Endothelial cell of umbilical vein (primary cell): Measurements from ENCODE around the gene KAZALD1. TPM values are rescaled to one million over a fixed set of nuclear protein-coding genes. Genes with fewer than 3 reads are reported as not detected.

Experiments used
- BruUV-seq: library from RNA; stranded (reverse); fragments of 400-500 nt; replicated peaks from 2 replicates; lab custom pipeline; 2021; lab: Mats Ljungman, UMichigan
- CTCF ChIA-PET: fragments of 300-600, 350-600 bp; sonication (Branson Sonifier 250); formaldehyde crosslinking; loops from one replicate; lab custom pipeline; 2021; ENCODE audit warnings: antibody characterized with exemption, inconsistent platforms; lab: Charles Lee
- POLR2A ChIA-PET: fragments of 300-600, 350-600 bp; sonication (Branson Sonifier 250); formaldehyde crosslinking; loops from one replicate; lab custom pipeline; 2021; ENCODE audit warnings: antibody characterized with exemption, inconsistent platforms; lab: Charles Lee
- DNase-seq: peaks from one replicate; pipeline ENCODE4 v3.0.0-alpha.2; 2011; ENCODE audit warnings: low read depth, low spot score
- FAIRE-seq: peaks from 2 replicates; lab custom pipeline; 2011; peaks lifted over from hg19 to GRCh38; lab: Jason Lieb, UNC
- H2AFZ ChIP-seq: 2 replicates; pipeline ENCODE4 v1.6.0; 2012; ENCODE audit warnings: low read depth, low read length, control low read depth, inconsistent platforms
- H3K27ac ChIP-seq: 2 replicates; pipeline ENCODE4 v1.5.1; 2011; ENCODE audit warnings: low read depth, mild to moderate bottlenecking, control low read depth, low read length, moderate library complexity; ENCODE audit not compliant: insufficient read depth
- H3K27me3 ChIP-seq, 2 experiments: 2 replicates each; pipeline versions ENCODE4 v1.6.0 to v1.6.1; 2011; ENCODE audit warnings: low read length in 2 of 2, mixed read lengths in 1 of 2; ENCODE audit not compliant: control insufficient read depth in 2 of 2, insufficient read depth in 2 of 2
- H3K36me3 ChIP-seq, 2 experiments: 2 replicates in 1 of 2; 3 replicates in 1 of 2; pipeline ENCODE4 v1.5.1; 2011; ENCODE audit warnings: low read length in 2 of 2, mild to moderate bottlenecking in 1 of 2, moderate library complexity in 1 of 2; ENCODE audit not compliant: control insufficient read depth in 2 of 2, insufficient read depth in 2 of 2; ENCODE audit errors: extremely low read depth in 1 of 2
- H3K4me1 ChIP-seq: 3 replicates; pipeline ENCODE4 v1.5.1; 2011; ENCODE audit warnings: mild to moderate bottlenecking, low read length; ENCODE audit not compliant: control insufficient read depth, insufficient read depth; ENCODE audit errors: extremely low read depth
- H3K4me2 ChIP-seq: 2 replicates; pipeline ENCODE4 v1.6.1; 2011; ENCODE audit warnings: low read length, control low read depth, mixed read lengths; ENCODE audit not compliant: insufficient read depth
- H3K4me3 ChIP-seq, 3 experiments: fragments of 200-600 bp in 1 of 3; sonication (generic), shearing (Covaris generic) in 1 of 3; replicated peaks in 1 of 3; 2 replicates each; pipeline ENCODE4 v1.5.1; 2011 to 2016; ENCODE audit warnings: control low read depth in 3 of 3, low read length in 3 of 3, mild to moderate bottlenecking in 2 of 3, inconsistent platforms in 1 of 3, low read depth in 1 of 3, moderate library complexity in 1 of 3; ENCODE audit not compliant: insufficient read depth in 1 of 3
- H3K79me2 ChIP-seq: 2 replicates; pipeline ENCODE4 v1.6.0; 2012; ENCODE audit warnings: low read length, inconsistent platforms; ENCODE audit not compliant: control insufficient read depth, insufficient read depth
- H3K9ac ChIP-seq: replicated peaks from 2 replicates; pipeline ENCODE3; 2011; ENCODE audit warnings: low read length, control low read depth; ENCODE audit not compliant: insufficient read depth; ENCODE audit errors: extremely low read depth
- H3K9me1 ChIP-seq: replicated peaks from 3 replicates; pipeline ENCODE4 v1.6.0; 2011; ENCODE audit warnings: mild to moderate bottlenecking, low read length; ENCODE audit not compliant: control insufficient read depth, insufficient read depth; ENCODE audit errors: extremely low read depth
- H3K9me3 ChIP-seq: replicated peaks from 2 replicates; pipeline ENCODE4 v1.5.1; 2012; ENCODE audit warnings: low read length, inconsistent platforms; ENCODE audit not compliant: control insufficient read depth, insufficient read depth
- H4K20me1 ChIP-seq: replicated peaks from 2 replicates; pipeline ENCODE3; 2011; ENCODE audit warnings: mild to moderate bottlenecking, low read length; ENCODE audit not compliant: control insufficient read depth, insufficient read depth; ENCODE audit errors: extremely low read depth
- EZH2 ChIP-seq: IDR thresholded peaks from 2 replicates; pipeline ENCODE4 v1.6.1; 2012; ENCODE audit warnings: borderline replicate concordance, low read depth, mild to moderate bottlenecking, moderate library complexity, low read length, inconsistent platforms; ENCODE audit not compliant: severe bottlenecking
- FOS ChIP-seq: IDR thresholded peaks from 2 replicates; pipeline ENCODE4 v1.6.1; 2011; ENCODE audit warnings: mild to moderate bottlenecking, low read length, moderate library complexity, borderline replicate concordance; ENCODE audit not compliant: insufficient read depth
- GATA2 ChIP-seq: IDR thresholded peaks from 2 replicates; pipeline ENCODE4 v1.7.0; 2011; ENCODE audit warnings: low read depth, mild to moderate bottlenecking, moderate library complexity, mixed read lengths, low read length; ENCODE audit not compliant: insufficient read length, insufficient read depth
- JUN ChIP-seq: IDR thresholded peaks from 2 replicates; pipeline ENCODE4 v1.6.1; 2011; ENCODE audit warnings: borderline replicate concordance, low read depth; ENCODE audit not compliant: insufficient read length, insufficient read depth
- MAX ChIP-seq: IDR thresholded peaks from 2 replicates; pipeline ENCODE4 v1.6.1; 2011; ENCODE audit not compliant: insufficient read depth, insufficient read length
- MYC ChIP-seq: IDR thresholded peaks from one replicate; pipeline ENCODE4 v1.6.1; 2011; ENCODE audit warnings: mild to moderate bottlenecking, low read depth, low read length
- POLR2A ChIP-seq: IDR thresholded peaks from 2 replicates; pipeline ENCODE4 v1.6.1; 2012; ENCODE audit warnings: low read depth, mild to moderate bottlenecking, control low read depth, low read length
- POLR2AphosphoS5 ChIP-seq: IDR thresholded peaks from 2 replicates; pipeline ENCODE4 v1.6.1; 2012; ENCODE audit warnings: low read depth, mild to moderate bottlenecking, control low read depth, low read length, moderate library complexity; ENCODE audit not compliant: insufficient read depth
- dilution Hi-C: fragments of 300-500 bp; cut with MboI; formaldehyde crosslinking; loops from one replicate; pipeline ENCODE4 v1.15.0; 2019; ENCODE audit warnings: low sequenced_read_pairs; ENCODE audit not compliant: extremely low pct_ligation_motif_present
- intact Hi-C: fragments of 100-400 bp; cut with micrococcal nuclease; formaldehyde crosslinking; loops from one replicate; pipeline ENCODE4 v1.10.0; 2022
- polyA plus RNA-seq, 4 experiments: library from polyadenylated mRNA; depleted of rRNA in 3 of 4; stranded (reverse) in 3 of 4; unstranded in 1 of 4; fragments of >200 nt; gene quantifications; 2 replicates each; pipeline versions ENCODE4 v1.2.1 to v1.2.3, GENCODE V29; 2011 to 2012; ENCODE audit warnings: missing spikeins in 1 of 4
- total RNA-seq: library from RNA; stranded (reverse); gene quantifications from 2 replicates; pipeline ENCODE4 v1.2.3, GENCODE V29; 2021
- TF ChIP-seq, protein P1 (sequence below), 2 donors: IDR thresholded peaks; 1 replicate in 1 of 2; 2 replicates in 1 of 2; pipeline ENCODE4 v1.5.1; 2011; ENCODE audit warnings: low read length in 2 of 2, mild to moderate bottlenecking in 2 of 2, moderate library complexity in 2 of 2, control low read depth in 1 of 2, inconsistent platforms in 1 of 2, low read depth in 1 of 2; ENCODE audit not compliant: insufficient read depth in 1 of 2; ENCODE audit errors: extremely low read depth in 1 of 2

Gene KAZALD1
- total and polyA plus RNA-seq, 2 donors (not counting 3 experiments of a cell fraction or from before 2014, with no cell fraction given) = 3.0 to 3.3 TPM

GRCh38 chr10:101012525-101013364 is 49.0 kb upstream of the KAZALD1 start:
- Histone ChIP-seq H4K20me1 (no peaks in the 10 kb centered on the region), H3K27ac (peak overlapping the region; percentile 12), H3K4me1 (peaks cover 13% of the 10 kb centered on the region), H3K4me2 (peak overlapping the region; percentile 12), H3K36me3 (no peaks in the 10 kb centered on the region), H3K27me3 (no peaks in the 10 kb centered on the region), H2AFZ (peak overlapping the region; percentile 56), H3K9me3 (no peaks in the 10 kb centered on the region), H3K9ac (no peak overlapping the region), H3K9me1 (no peaks in the 10 kb centered on the region), H3K4me3 (no peak overlapping the region), H3K79me2 (no peaks in the 10 kb centered on the region)
- TF ChIP-seq GATA2 (no peak), EZH2 (no peak), MAX (no peak), MYC (no peak), JUN (no peak), POLR2AphosphoS5 (no peak), FOS (peak; percentile 80), POLR2A (no peak)
- TF ChIP-seq, protein P1, sequence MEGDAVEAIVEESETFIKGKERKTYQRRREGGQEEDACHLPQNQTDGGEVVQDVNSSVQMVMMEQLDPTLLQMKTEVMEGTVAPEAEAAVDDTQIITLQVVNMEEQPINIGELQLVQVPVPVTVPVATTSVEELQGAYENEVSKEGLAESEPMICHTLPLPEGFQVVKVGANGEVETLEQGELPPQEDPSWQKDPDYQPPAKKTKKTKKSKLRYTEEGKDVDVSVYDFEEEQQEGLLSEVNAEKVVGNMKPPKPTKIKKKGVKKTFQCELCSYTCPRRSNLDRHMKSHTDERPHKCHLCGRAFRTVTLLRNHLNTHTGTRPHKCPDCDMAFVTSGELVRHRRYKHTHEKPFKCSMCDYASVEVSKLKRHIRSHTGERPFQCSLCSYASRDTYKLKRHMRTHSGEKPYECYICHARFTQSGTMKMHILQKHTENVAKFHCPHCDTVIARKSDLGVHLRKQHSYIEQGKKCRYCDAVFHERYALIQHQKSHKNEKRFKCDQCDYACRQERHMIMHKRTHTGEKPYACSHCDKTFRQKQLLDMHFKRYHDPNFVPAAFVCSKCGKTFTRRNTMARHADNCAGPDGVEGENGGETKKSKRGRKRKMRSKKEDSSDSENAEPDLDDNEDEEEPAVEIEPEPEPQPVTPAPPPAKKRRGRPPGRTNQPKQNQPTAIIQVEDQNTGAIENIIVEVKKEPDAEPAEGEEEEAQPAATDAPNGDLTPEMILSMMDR (IDR thresholded peaks at IDR 0.05; ENCODE audit: extremely low read depth in 1 of 2, insufficient read depth in 1 of 2, low read depth in 1 of 2, low read length in 2 of 2) = peak; percentile 80 to 96
- POLR2A ChIA-PET = no interaction called here
- FAIRE-seq = peak; percentile 98
- dilution Hi-C loops (no loop called here), intact Hi-C loops (loop anchor here (1.0 to 10.0 kb wide), 5 partner anchors 14 to 340 kb away; partner anchors contain the start of genes SEMA4G and SLF2)
- DNase-seq = peak; percentile 95
- BruUV-seq = no TSS peak
- CTCF ChIA-PET = interaction anchor here (1.6 to 8.8 kb wide), 3 partner anchors 11 to 17 kb away, joined by 18 to 92 read pairs (median 21); partner anchors contain the start of gene LZTS2
